ENCODE data around the gene EIF4E2.
"Not testable (repeated sequence)": the region's sequence is repeated elsewhere in the genome, so short reads cannot be mapped to it uniquely, and the experiment has no call there.

EIF4E2 gene

GRCh38 chr2:232522623-232523401, 27.7 kb upstream of the EIF4E2 start:
- DNase-seq (ENCODE audit: low read depth): no peak

GRCh38 chr2:232523402-232523681, 27.1 kb upstream of the EIF4E2 start:
- no peak for DNase-seq (ENCODE audit: low read depth)

GRCh38 chr2:232523682-232524597, 26.5 kb upstream of the EIF4E2 start:
- no peak for DNase-seq (ENCODE audit: low read depth)

GRCh38 chr2:232524771-232525170, 25.7 kb upstream of the EIF4E2 start:
- no peak for DNase-seq (ENCODE audit: low read depth)

GRCh38 chr2:232525199-232525598, 25.3 kb upstream of the EIF4E2 start:
- DNase-seq (ENCODE audit: low read depth): no peak

GRCh38 chr2:232525791-232526371, 24.6 kb upstream of the EIF4E2 start, which contains the start of gene CHRND:
Gene CHRND, plus strand, starts transcription at chr2:232526160. Its CDS starts 56 bp downstream, at chr2:232526216.
- no peak for DNase-seq (ENCODE audit: low read depth)

GRCh38 chr2:232526372-232526941, 24.0 kb upstream of the EIF4E2 start:
- DNase-seq (ENCODE audit: low read depth): no peak

GRCh38 chr2:232527905-232528470, 22.5 kb upstream of the EIF4E2 start:
- DNase-seq (ENCODE audit: low read depth): no peak

GRCh38 chr2:232528746-232529460, 21.6 kb upstream of the EIF4E2 start:
- DNase-seq (ENCODE audit: low read depth): no peak

- no peak for DNase-seq (ENCODE audit: low read depth)
Observed at GRCh38 chr2:232529806-232530547, 20.5 kb upstream of the EIF4E2 start.

- no peak for DNase-seq (ENCODE audit: low read depth)
Observed at GRCh38 chr2:232530626-232531260, 19.7 kb upstream of the EIF4E2 start.

- DNase-seq (ENCODE audit: low read depth): no peak
Observed at GRCh38 chr2:232532419-232532818, 18.1 kb upstream of the EIF4E2 start.

- not testable (repeated sequence) for DNase-seq (ENCODE audit: low read depth)
Observed at GRCh38 chr2:232532821-232533220, 17.7 kb upstream of the EIF4E2 start.

- no peak for DNase-seq (ENCODE audit: low read depth)
Observed at GRCh38 chr2:232533944-232534710, 16.4 kb upstream of the EIF4E2 start.

- no peak for DNase-seq (ENCODE audit: low read depth)
Observed at GRCh38 chr2:232534940-232535651, 15.4 kb upstream of the EIF4E2 start.

GRCh38 chr2:232535761-232536530, 14.5 kb upstream of the EIF4E2 start:
- no peak for DNase-seq (ENCODE audit: low read depth)

GRCh38 chr2:232537079-232537478, 13.4 kb upstream of the EIF4E2 start:
- no peak for DNase-seq (ENCODE audit: low read depth)

GRCh38 chr2:232537499-232537898, 13.0 kb upstream of the EIF4E2 start:
- no peak for DNase-seq (ENCODE audit: low read depth)
